EH (cell line): ENCODE data around the gene NOTO.
"Not testable (repeated sequence)": the region's sequence is repeated elsewhere in the genome, so short reads cannot be mapped to it uniquely, and the experiment has no call there.

Experiments used
- DNase-seq: peaks from one replicate; pipeline ENCODE4 v3.0.0-alpha.2; 2015; ENCODE audit warnings: low read depth

The NOTO gene

GRCh38 chr2:73202156-73203054, at the start of gene NOTO:
Gene NOTO (plus strand): TSS chr2:73202574. CDS start chr2:73202667, 93 bp downstream.
- DNase-seq: peak; percentile 31

- DNase-seq: peak; percentile 76
These were observed 45.7 kb upstream of the NOTO start for GRCh38 chr2:73156539-73157124.

GRCh38 chr2:73162856-73163391, 39.5 kb upstream of the NOTO start:
- no peak for DNase-seq

- DNase-seq: peak; percentile 76
These were observed 38.6 kb upstream of the NOTO start for GRCh38 chr2:73163483-73164367.

GRCh38 chr2:73165978-73166377, 36.4 kb upstream of the NOTO start:
- DNase-seq: not testable (repeated sequence)

GRCh38 chr2:73166813-73167212, 35.6 kb upstream of the NOTO start:
- DNase-seq: not testable (repeated sequence)

GRCh38 chr2:73168348-73168747, 34.0 kb upstream of the NOTO start:
- not testable (repeated sequence) for DNase-seq

GRCh38 chr2:73170341-73170740, 32.0 kb upstream of the NOTO start:
- DNase-seq: not testable (repeated sequence)

GRCh38 chr2:73172963-73173362, 29.4 kb upstream of the NOTO start:
- no peak for DNase-seq

- DNase-seq: no peak
These were observed 28.6 kb upstream of the NOTO start for GRCh38 chr2:73173781-73174180.

GRCh38 chr2:73174244-73174643, 28.1 kb upstream of the NOTO start:
- DNase-seq: no peak

GRCh38 chr2:73174941-73175662, 27.3 kb upstream of the NOTO start:
- no peak for DNase-seq

GRCh38 chr2:73175663-73176204, 26.6 kb upstream of the NOTO start:
- peak; percentile 73 for DNase-seq

- peak; percentile 42 for DNase-seq
These were observed 26.0 kb upstream of the NOTO start for GRCh38 chr2:73176205-73176880.

- peak; percentile 83 for DNase-seq
These were observed 25.3 kb upstream of the NOTO start for GRCh38 chr2:73176881-73177644.

- no peak for DNase-seq
These were observed 24.6 kb upstream of the NOTO start for GRCh38 chr2:73177645-73178255.

GRCh38 chr2:73185965-73186364, 16.4 kb upstream of the NOTO start:
- DNase-seq: no peak

GRCh38 chr2:73187549-73187948, 14.8 kb upstream of the NOTO start:
- no peak for DNase-seq

GRCh38 chr2:73197579-73197978, 4.8 kb upstream of the NOTO start:
- no peak for DNase-seq
